GM19035 (cell line): ENCODE measurements around the gene LUM.

Source experiments
- ATAC-seq: cut with Tn5 transposase; IDR thresholded peaks from one replicate; pipeline ENCODE4 v1.9.1; 2021; ENCODE audit not compliant: unreplicated experiment

LUM gene, protein sequence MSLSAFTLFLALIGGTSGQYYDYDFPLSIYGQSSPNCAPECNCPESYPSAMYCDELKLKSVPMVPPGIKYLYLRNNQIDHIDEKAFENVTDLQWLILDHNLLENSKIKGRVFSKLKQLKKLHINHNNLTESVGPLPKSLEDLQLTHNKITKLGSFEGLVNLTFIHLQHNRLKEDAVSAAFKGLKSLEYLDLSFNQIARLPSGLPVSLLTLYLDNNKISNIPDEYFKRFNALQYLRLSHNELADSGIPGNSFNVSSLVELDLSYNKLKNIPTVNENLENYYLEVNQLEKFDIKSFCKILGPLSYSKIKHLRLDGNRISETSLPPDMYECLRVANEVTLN

DNA sequence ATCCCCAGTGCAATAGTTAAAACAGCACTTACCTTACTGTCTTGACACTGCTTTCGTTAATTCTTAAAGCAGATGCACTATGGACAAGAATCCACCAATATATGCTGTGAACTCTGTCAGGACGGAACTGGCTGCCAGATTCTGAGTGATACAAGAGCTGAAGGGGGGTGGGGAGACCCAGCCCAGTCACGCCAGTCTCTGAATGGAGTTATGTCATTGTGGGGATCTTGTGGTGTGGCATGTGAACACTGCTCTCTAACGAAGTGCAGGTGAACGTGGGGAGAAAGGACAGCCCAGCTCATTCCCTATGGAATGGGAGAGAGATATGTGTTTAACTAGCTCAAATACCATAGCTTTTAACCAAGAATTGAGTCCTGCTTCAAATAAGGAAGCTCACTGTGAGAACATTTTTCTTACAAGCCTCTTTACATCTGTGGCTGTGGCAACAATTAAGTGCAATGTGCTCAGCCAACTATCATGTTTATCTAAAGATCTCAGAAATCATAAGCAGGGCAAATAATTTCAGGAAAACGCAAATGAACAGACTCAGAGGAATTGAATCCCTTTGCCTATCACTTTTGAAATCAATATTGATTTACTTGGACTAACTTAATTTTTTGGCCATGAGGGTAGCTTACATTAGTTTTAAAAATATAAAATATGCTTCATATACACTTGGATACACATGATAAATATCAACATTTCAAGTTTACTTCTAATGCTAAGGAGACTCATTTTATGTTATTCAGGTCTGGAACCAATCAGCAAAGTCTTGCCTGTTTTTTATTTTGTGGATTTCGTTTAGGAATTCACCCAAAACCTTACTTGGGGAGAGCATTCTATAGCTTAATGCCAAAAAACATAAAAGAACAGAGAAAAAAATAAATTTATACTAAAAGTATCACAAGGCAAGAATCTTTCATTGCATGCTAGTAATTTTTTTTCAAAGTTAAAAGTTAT, at the start of gene LUM:
Gene LUM (minus strand): TSS at position 129 of the 960 bp plus-strand sequence. CDS start 2,515 bp downstream, outside the sequence.
- ATAC-seq, result no peak

DNA sequence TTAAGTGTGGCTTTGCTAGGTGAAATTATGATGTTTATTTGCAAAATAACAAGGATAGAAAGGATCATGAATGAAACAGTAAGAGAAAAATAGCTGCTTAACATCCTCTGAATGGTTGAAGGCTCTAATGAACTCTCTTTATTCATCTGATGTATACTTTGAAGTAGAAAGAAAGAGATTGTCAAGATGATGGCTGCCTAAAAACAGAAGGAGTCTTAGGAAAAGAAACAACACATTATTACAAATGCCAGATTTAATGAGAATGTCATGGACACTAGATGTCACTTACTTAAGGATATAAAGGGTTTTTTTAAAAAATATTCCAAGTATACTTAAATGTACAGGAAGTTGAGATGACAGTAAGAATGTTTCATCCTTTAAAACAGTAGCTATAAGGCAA, 49.7 kb upstream of the LUM start:
- no peak for ATAC-seq

DNA sequence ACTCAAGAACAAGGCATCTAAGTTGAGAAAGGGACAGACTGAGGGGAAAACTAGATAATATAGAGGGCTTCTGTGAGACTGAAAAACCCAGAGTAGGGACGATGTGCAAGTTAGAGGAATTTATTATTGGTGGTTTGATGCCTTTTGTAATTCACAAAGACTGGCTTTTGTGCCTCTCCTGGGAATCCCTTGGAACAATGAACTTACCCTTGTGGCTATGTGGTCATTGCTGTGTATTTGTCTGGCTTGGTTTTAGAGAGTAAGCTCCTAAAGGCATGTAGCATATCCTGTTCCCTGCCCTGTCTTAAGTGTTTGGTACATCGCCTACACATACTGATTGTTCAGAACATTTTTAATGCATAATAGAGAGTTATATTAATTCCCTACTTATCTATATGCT, 44.7 kb upstream of the LUM start:
- no peak for ATAC-seq

GRCh38 chr12:91154131-91154530, 42.8 kb upstream of the LUM start:
- no peak for ATAC-seq

- no peak for ATAC-seq
Observed at GRCh38 chr12:91144053-91144452, 32.8 kb upstream of the LUM start.

DNA sequence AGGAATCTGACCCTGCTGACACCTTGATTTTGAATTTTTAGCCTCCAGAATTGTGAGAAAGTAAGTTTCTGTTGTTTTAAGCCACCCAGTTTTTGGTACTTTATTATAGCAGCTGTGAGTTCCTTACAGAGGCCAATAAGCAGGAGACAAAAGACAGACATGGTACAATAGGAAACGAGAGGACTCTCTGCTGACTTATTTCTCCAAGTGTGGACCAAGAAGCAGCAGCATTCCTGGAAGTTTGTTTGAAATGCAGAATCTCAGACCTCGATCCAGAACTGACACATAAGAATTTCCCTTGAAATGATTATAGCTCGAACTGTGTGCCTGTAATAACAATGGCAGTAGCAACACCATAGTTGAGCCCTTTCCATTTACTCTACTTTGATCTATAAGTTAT, 31.9 kb upstream of the LUM start:
- no peak for ATAC-seq

DNA sequence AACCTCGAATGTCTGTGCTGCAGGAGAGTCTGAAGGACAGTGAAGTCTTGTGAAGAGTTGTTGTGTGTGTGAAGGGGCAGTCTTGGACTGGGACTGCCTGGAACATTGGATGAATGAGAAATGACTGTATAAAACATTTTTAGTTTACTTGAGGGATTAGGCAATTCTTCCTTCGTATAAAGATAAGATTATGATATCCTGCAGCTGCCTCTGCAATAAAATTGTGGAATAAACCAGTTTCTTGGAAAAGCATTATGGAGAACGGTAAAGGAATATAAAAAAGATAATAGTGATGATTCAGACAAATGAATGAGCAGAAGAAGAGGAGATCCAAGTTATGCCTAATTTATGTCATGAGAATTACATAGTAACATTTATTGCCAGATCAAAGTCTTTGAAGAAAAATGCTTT, 30.9 kb upstream of the LUM start:
- ATAC-seq, result no peak

DNA sequence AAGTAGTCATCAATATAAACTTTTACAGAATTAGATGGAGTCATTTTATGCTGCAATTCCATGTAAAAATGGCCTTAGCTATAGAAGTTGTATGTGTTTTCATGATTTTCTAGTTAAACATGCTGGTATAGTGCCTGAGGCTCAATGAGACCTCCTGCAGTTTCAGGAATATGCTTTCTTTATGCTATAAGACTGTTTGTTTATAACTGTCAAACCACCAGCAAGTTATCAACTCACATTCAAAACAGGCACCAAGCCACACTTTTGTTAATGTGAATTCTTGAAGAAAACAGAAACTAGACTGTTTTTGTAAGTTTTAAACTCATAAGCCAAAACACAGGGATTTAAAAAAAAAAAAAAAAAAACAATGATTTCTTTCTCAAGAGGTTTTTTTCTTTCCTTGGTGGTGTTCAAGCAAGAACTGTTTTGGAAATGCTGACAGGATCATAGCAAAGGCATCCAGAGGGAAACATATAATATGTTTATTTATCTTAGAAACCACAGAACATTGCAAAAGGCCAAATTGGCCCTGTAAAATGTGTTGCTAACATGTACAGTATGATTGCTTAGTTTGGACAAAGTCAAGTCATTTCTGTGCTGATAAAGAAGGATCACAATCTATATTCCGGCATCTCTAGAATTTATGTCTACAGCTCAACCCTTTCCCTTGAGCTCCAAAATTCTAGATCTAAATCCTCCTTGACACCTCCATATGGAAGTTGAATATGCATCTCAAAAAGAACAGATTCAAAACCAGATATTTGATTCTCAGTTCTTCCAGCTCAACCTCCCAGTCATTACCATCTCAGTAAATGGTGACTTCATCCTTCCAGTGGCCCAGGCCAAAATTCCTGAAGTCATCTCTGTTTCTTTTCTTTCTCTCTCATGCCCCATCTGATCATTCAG, 29.0 kb upstream of the LUM start:
- ATAC-seq, result no peak

DNA sequence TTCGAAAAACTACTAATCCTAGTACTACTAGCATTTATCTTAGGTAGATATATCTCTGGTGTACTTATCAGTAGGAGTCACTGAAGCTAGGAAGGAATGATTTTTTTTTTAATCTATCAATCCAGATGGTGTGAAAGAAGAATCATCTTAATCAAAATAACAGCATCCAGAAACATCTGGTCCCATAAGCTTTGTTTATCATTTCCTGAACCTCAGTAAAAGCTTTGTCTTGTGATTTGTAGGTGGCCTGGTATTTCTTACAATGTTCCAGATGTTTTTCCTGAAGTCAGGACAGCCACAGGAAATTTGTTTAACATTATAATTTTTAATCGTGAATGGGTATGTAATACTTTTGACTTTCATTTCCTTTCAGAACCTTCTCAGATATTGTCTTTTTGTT, 28.0 kb upstream of the LUM start:
- no peak for ATAC-seq

GRCh38 chr12:91138337-91138920, 27.1 kb upstream of the LUM start:
- no peak for ATAC-seq

- ATAC-seq, result no peak
Observed at GRCh38 chr12:91133871-91134270, 22.6 kb upstream of the LUM start.

- no peak for ATAC-seq
Observed at GRCh38 chr12:91129662-91130362, 18.5 kb upstream of the LUM start.

DNA sequence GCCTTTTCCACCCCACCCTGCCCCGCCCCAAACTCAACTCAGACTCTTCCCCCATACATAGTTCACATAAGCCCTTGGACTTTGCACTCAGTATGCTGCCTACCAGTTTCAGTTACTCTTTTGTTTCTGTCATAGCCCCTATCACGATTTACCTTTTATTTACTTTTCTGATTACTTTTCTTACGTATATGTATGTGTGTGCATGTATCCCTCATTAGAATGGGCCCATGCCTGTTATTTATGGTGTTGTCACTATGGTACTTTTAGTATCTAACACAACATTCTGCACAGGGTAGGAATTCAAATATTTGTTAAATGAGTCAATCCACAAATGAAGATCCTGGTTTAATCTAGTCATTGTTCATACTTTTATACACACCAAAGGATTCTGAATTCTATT, 16.5 kb upstream of the LUM start:
- ATAC-seq, result no peak

DNA sequence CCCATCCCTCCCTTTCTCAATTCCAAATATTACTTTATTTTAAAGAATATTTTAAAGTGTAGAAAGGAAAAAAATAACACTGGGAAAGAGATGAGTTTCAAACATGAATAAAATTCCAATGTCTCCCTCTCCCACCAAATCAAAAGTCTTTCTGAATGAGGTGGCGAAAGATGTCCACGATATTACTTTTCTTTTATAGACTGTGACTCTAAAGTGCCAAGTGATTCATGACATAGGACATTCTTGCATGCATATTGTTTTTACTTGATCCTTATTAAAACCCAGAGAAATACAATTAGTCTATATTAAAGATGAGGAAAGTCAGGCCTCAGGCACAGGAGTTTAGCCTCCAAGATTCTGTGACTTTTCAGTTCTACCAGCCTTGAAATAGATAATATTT, 16.0 kb upstream of the LUM start:
- no peak for ATAC-seq

DNA sequence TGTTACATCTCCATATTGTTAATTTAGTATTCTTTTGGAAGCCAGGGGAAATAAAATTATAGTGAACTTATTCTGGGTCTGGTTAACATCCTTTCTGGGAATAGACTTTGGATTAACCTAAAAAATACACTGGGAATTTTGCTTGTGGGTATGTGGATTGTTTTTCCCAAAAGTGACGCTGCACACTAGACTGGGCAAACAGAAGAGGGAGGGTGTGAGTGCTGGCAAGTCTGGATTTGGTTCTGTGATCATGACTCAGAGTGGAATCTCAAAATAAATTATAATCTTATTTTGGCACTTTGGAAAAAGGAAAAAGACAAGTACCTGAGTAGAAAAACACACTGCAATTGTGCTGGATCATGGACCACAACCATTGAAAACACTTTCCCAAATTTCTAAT, 15.2 kb upstream of the LUM start:
- no peak for ATAC-seq

- ATAC-seq, result no peak
Observed at GRCh38 chr12:91123236-91123916, 12.1 kb upstream of the LUM start.

GRCh38 chr12:91120781-91121180, 9.5 kb upstream of the LUM start:
- no peak for ATAC-seq

DNA sequence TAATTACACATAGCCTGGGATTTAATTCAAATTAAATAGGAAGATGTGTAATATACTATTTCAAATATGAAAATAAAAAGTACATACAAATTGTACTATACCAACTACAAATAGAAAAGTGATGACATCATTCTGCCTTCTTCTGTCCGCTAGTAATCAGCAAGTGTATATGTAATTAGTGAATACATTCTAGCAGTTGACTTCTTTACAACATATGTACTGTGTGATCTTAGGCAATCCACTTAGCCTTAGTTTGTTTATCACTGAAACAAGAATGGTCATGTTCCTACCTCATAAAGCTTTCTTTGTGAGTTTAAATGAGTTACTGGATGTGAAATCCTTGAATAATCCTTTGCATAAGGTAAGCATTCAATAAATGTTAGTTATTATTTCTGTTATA, 7.8 kb upstream of the LUM start:
- no peak for ATAC-seq

GRCh38 chr12:91113621-91114020, 2.3 kb upstream of the LUM start:
- no peak for ATAC-seq
